K562 (cell line): ENCODE results near the gene SHROOM3. TPM values are rescaled to one million over a fixed set of nuclear protein-coding genes. Genes with fewer than 3 reads are reported as not detected.

Source experiments
- ATAC-seq: fragments of 200-7000 bp; cut with Tn5 transposase; 3 replicates; pipeline ENCODE4 v1.9.1; 2020; ENCODE audit warnings: moderate library complexity
- BruUV-seq: library from RNA; stranded (reverse); fragments of 400-500 nt; replicated peaks from 2 replicates; lab custom pipeline; 2021; lab: Mats Ljungman, UMichigan
- CTCF ChIA-PET: fragments of 300-600 bp; formaldehyde crosslinking; extraction: SDS; loops from one replicate; lab custom pipeline; 2021; ENCODE audit warnings: low intra/inter-chr PET ratio; lab: Yijun Ruan, JAX
- POLR2A ChIA-PET: fragments of 300-600, 350-650 bp; sonication (Branson Sonifier 250); formaldehyde crosslinking; extraction: SDS; loops from one replicate; lab custom pipeline; 2021; ENCODE audit warnings: antibody characterized with exemption, inconsistent platforms; lab: Yijun Ruan, JAX
- DNase-seq, 4 experiments: peaks; one replicate each; pipeline versions ENCODE4 v3.0.0 to v3.0.0-alpha.2; 2011 to 2018; ENCODE audit warnings: low spot score in 3 of 4, mixed read lengths in 3 of 4; ENCODE audit errors: extremely low read depth in 1 of 4
- FAIRE-seq: peaks from 2 replicates; lab custom pipeline; 2011; peaks lifted over from hg19 to GRCh38; lab: Jason Lieb, UNC
- H2AFZ ChIP-seq: 2 replicates; pipeline ENCODE4 v1.6.0; 2011; ENCODE audit warnings: low read depth, low read length, control low read depth, inconsistent platforms
- H3K27ac ChIP-seq: fragments of 200-600 bp; 3 replicates; pipeline ENCODE4 v1.8.0; 2011; ENCODE audit warnings: low read depth, mild to moderate bottlenecking, control low read depth, inconsistent platforms, low read length, moderate library complexity, mixed read lengths; ENCODE audit errors: extremely low read depth
- H3K27me3 ChIP-seq, 2 experiments: fragments of 300-600 bp in 1 of 2; 2 replicates in 1 of 2; 3 replicates in 1 of 2; pipeline versions ENCODE4 v1.6.0 to v1.8.0; 2011; ENCODE audit warnings: inconsistent platforms in 2 of 2, low read length in 2 of 2, mild to moderate bottlenecking in 1 of 2, mixed read lengths in 1 of 2, moderate library complexity in 1 of 2; ENCODE audit not compliant: control insufficient read depth in 2 of 2, insufficient read depth in 2 of 2
- H3K36me3 ChIP-seq: fragments of 300-600 bp; 3 replicates; pipeline ENCODE4 v1.8.0; 2011; ENCODE audit warnings: mild to moderate bottlenecking, low read length, inconsistent platforms; ENCODE audit not compliant: control insufficient read depth, insufficient read depth
- H3K4me1 ChIP-seq, 2 experiments: fragments of 200-600 bp in 1 of 2; replicated peaks in 1 of 2; 2 replicates in 1 of 2; 3 replicates in 1 of 2; pipeline versions ENCODE4 v1.5.1 to v1.8.0; 2011; ENCODE audit warnings: inconsistent platforms in 2 of 2, low read length in 2 of 2, mild to moderate bottlenecking in 1 of 2, mixed read lengths in 1 of 2, moderate library complexity in 1 of 2; ENCODE audit not compliant: control insufficient read depth in 2 of 2, insufficient read depth in 2 of 2
- H3K4me2 ChIP-seq: 2 replicates; pipeline ENCODE4 v1.6.1; 2011; ENCODE audit warnings: low read length, control low read depth, inconsistent platforms, mixed read lengths; ENCODE audit not compliant: insufficient read depth
- H3K4me3 ChIP-seq: fragments of 200-600 bp; sonication (generic), shearing (Covaris generic); 2 replicates; pipeline ENCODE4 v1.5.1; 2016; ENCODE audit warnings: control low read depth, inconsistent platforms
- H3K79me2 ChIP-seq: fragments of 200-600 bp; 3 replicates; pipeline ENCODE4 v1.8.0; 2011; ENCODE audit warnings: low read length, inconsistent platforms; ENCODE audit not compliant: control insufficient read depth, insufficient read depth
- H3K9ac ChIP-seq, 2 experiments: 2 replicates each; pipeline versions ENCODE4 v1.6.0 to v1.6.1; 2011; ENCODE audit warnings: low read depth in 2 of 2, low read length in 2 of 2, control low read depth in 1 of 2, inconsistent platforms in 1 of 2, mild to moderate bottlenecking in 1 of 2, mixed read lengths in 1 of 2; ENCODE audit not compliant: insufficient read depth in 1 of 2
- H3K9me1 ChIP-seq: one replicate; pipeline ENCODE4 v1.6.0; 2011; ENCODE audit warnings: inconsistent platforms, mild to moderate bottlenecking, low read length, moderate library complexity; ENCODE audit not compliant: control insufficient read depth, insufficient read depth
- H3K9me3 ChIP-seq: replicated peaks from 2 replicates; pipeline ENCODE4 v1.5.1; 2011; ENCODE audit warnings: low read depth, low read length, inconsistent platforms; ENCODE audit not compliant: control insufficient read depth, insufficient read depth
- H4K20me1 ChIP-seq: replicated peaks from 2 replicates; pipeline ENCODE4 v1.6.1; 2011; ENCODE audit warnings: low read length, inconsistent platforms, mixed read lengths; ENCODE audit not compliant: control insufficient read depth, insufficient read depth
- MLX ChIP-seq, 2 experiments: fragments of 450-650 bp in 1 of 2; sonication (generic) in 1 of 2; formaldehyde crosslinking; conservative IDR thresholded peaks; 2 replicates each; pipeline versions ENCODE4 v1.4.0 to v1.8.1; 2020 to 2022; ENCODE audit warnings: mild to moderate bottlenecking in 1 of 2, missing genetic modification reagents in 1 of 2
- MYBL2 ChIP-seq, 2 experiments: fragments of 450-650 bp in 1 of 2; sonication (generic) in 1 of 2; formaldehyde crosslinking in 1 of 2; IDR thresholded peaks; 2 replicates each; pipeline versions ENCODE4 v1.6.1 to v1.8.1; 2017 to 2022; ENCODE audit warnings: borderline replicate concordance in 1 of 2, inconsistent platforms in 1 of 2, low read depth in 1 of 2, mild to moderate bottlenecking in 1 of 2, missing genetic modification reagents in 1 of 2, moderate library complexity in 1 of 2
- RERE ChIP-seq: sonication (generic); formaldehyde crosslinking; IDR thresholded peaks from 2 replicates; pipeline ENCODE4 v1.8.0; 2023; ENCODE audit warnings: missing genetic modification reagents, mild to moderate bottlenecking, borderline replicate concordance
- STAG1 ChIP-seq: sonication (generic); formaldehyde crosslinking; IDR thresholded peaks from 2 replicates; pipeline ENCODE4 v1.5.0; 2020; ENCODE audit warnings: missing genetic modification reagents, borderline replicate concordance
- TAF7 ChIP-seq: fragments of 450-650 bp; IDR thresholded peaks from 2 replicates; pipeline ENCODE4 v1.6.1; 2016; ENCODE audit warnings: missing genetic modification characterization, missing compliant biosample characterization
- U2AF1 ChIP-seq: fragments of 200-400 bp; formaldehyde crosslinking; optimal IDR thresholded peaks from 2 replicates; pipeline ENCODE3; 2017; ENCODE audit warnings: mild to moderate bottlenecking, low read depth, low read length, moderate library complexity
- ZNF197 ChIP-seq: fragments of 200-800 bp; sonication (Bioruptor generic); IDR thresholded peaks from 2 replicates; pipeline ENCODE4 v1.6.1; 2016; ENCODE audit warnings: low read depth, missing genetic modification characterization, missing compliant biosample characterization
- ZNF232 ChIP-seq: sonication (generic); formaldehyde crosslinking; IDR thresholded peaks from 2 replicates; pipeline ENCODE4 v1.8.0; 2022; ENCODE audit warnings: mild to moderate bottlenecking, missing genetic modification reagents
- ZNF384 ChIP-seq: IDR thresholded peaks from 2 replicates; pipeline ENCODE4 v1.6.1; 2012; ENCODE audit warnings: low read depth, low read length, improper control_type of control experiment
- WGBS: fragments of 100-300 bp; shearing (Covaris generic); methylation state at CpG from one replicate; pipeline ENCODE4 v1.1.6; 2016; ENCODE audit warnings: low coverage, mixed read lengths; ENCODE audit not compliant: insufficient coverage; ENCODE audit errors: missing lambda C conversion rate; 5-methylcytosine and 5-hydroxymethylcytosine counted together
- in situ Hi-C: fragments of 300-500 bp; cut with MboI; formaldehyde crosslinking; loops from 4 replicates; pipeline ENCODE4 v1.15.0; 2018; ENCODE audit warnings: inconsistent platforms, mixed read lengths
- intact Hi-C: fragments of 100-400 bp; cut with micrococcal nuclease; formaldehyde crosslinking; loops from 2 replicates; pipeline ENCODE4 v1.14.2; 2022
- polyA plus RNA-seq, 8 experiments: library from polyadenylated mRNA; depleted of rRNA in 4 of 8; stranded (reverse) in 5 of 8; unstranded in 3 of 8; fragments of >200 nt; fragmentation: Nextera tagmentation in 2 of 8; fragmentation: Illumina TruSeq in 1 of 8; extraction: Ambion mirVana in 2 of 8; extraction: Trizol in 1 of 8; gene quantifications; 2 replicates each; pipeline versions ENCODE4 v1.2.1 to v1.2.3, GENCODE V29; 2011 to 2014; ENCODE audit warnings: inconsistent platforms in 1 of 8, missing spikeins in 1 of 8
- total RNA-seq, 7 experiments: library from RNA; depleted of rRNA in 6 of 7; stranded (reverse); fragments of >200 nt in 6 of 7; fragmentation: Illumina TruSeq in 2 of 7; extraction: Trizol in 2 of 7; gene quantifications; 2 replicates each; pipeline versions ENCODE4 v1.2.1 to v1.2.3, GENCODE V29; 2011 to 2021; ENCODE audit warnings: low replicate concordance in 1 of 7

The SHROOM3 gene
- total and polyA plus RNA-seq, 9 of the 15 experiments (the other 6 are each of a cell fraction or from before 2014, with no cell fraction given) = 0.01 to 0.07 TPM; not detected in 7

GRCh38 chr4:76655566-76656479 lies 220.8 kb downstream of the SHROOM3 start:
- Histone ChIP-seq H3K9me3 (no peaks in the 10 kb centered on the region), H3K4me1 (no peaks in the 10 kb centered on the region), H3K27me3 (peaks cover 0 to 3% of the 10 kb centered on the region in 2 experiments; a peak in 1 of 5 replicates), H3K36me3 (no peaks in the 10 kb centered on the region), H3K79me2 (no peaks in the 10 kb centered on the region), H3K27ac (no peak overlapping the region), H2AFZ (no peak overlapping the region), H3K9ac (no peak overlapping the region), H3K9me1 (no peaks in the 10 kb centered on the region), H4K20me1 (no peaks in the 10 kb centered on the region), H3K4me2 (no peak overlapping the region), H3K4me3 (no peak overlapping the region)
- DNase-seq (no peak), ATAC-seq (no peak), FAIRE-seq (no peak)
- no TSS peak for BruUV-seq
- in situ Hi-C loops (no loop called here), intact Hi-C loops (no loop called here)
- POLR2A ChIA-PET = no interaction called here
- 2% methylated on average over 6 of the region's 6 CpGs for WGBS
- TF ChIP-seq STAG1 (CRISPR knock-in tag) (no peak), ZNF232 (no peak), MYBL2 (IDR thresholded peaks at IDR 0.05; ENCODE audit: low read depth) (no peak), MYBL2 (CRISPR knock-in tag; IDR thresholded peaks at IDR 0.05; ENCODE audit: borderline replicate concordance) (no peak), U2AF1 (no peak), TAF7 (tag) (no peak), ZNF384 (no peak), MLX (CRISPR knock-in tag; conservative IDR thresholded peaks at IDR 0.05) (no peak), ZNF197 (CRISPR knock-in tag) (no peak), RERE (CRISPR knock-in tag) (no peak)
- CTCF ChIA-PET = no interaction called here
